K562 (cell line): Measurements from ENCODE around the gene ATP10B. TPM values are rescaled to one million over a fixed set of nuclear protein-coding genes. Genes with fewer than 3 reads are reported as not detected.

Experiments used
- ATAC-seq: fragments of 200-7000 bp; cut with Tn5 transposase; 3 replicates; pipeline ENCODE4 v1.9.1; 2020; ENCODE audit warnings: moderate library complexity
- BruUV-seq: library from RNA; stranded (reverse); fragments of 400-500 nt; replicated peaks from 2 replicates; lab custom pipeline; 2021; lab: Mats Ljungman, UMichigan
- CTCF ChIA-PET: fragments of 300-600 bp; formaldehyde crosslinking; extraction: SDS; loops from one replicate; lab custom pipeline; 2021; ENCODE audit warnings: low intra/inter-chr PET ratio; lab: Yijun Ruan, JAX
- POLR2A ChIA-PET: fragments of 300-600, 350-650 bp; sonication (Branson Sonifier 250); formaldehyde crosslinking; extraction: SDS; loops from one replicate; lab custom pipeline; 2021; ENCODE audit warnings: antibody characterized with exemption, inconsistent platforms; lab: Yijun Ruan, JAX
- DNase-seq, 4 experiments: peaks; one replicate each; pipeline versions ENCODE4 v3.0.0 to v3.0.0-alpha.2; 2011 to 2018; ENCODE audit warnings: low spot score in 3 of 4, mixed read lengths in 3 of 4; ENCODE audit errors: extremely low read depth in 1 of 4
- FAIRE-seq: peaks from 2 replicates; lab custom pipeline; 2011; peaks lifted over from hg19 to GRCh38; lab: Jason Lieb, UNC
- H2AFZ ChIP-seq: 2 replicates; pipeline ENCODE4 v1.6.0; 2011; ENCODE audit warnings: low read depth, low read length, control low read depth, inconsistent platforms
- H3K27ac ChIP-seq: fragments of 200-600 bp; 3 replicates; pipeline ENCODE4 v1.8.0; 2011; ENCODE audit warnings: low read depth, mild to moderate bottlenecking, control low read depth, inconsistent platforms, low read length, moderate library complexity, mixed read lengths; ENCODE audit errors: extremely low read depth
- H3K27me3 ChIP-seq, 2 experiments: fragments of 300-600 bp in 1 of 2; 2 replicates in 1 of 2; 3 replicates in 1 of 2; pipeline versions ENCODE4 v1.6.0 to v1.8.0; 2011; ENCODE audit warnings: inconsistent platforms in 2 of 2, low read length in 2 of 2, mild to moderate bottlenecking in 1 of 2, mixed read lengths in 1 of 2, moderate library complexity in 1 of 2; ENCODE audit not compliant: control insufficient read depth in 2 of 2, insufficient read depth in 2 of 2
- H3K36me3 ChIP-seq: fragments of 300-600 bp; 3 replicates; pipeline ENCODE4 v1.8.0; 2011; ENCODE audit warnings: mild to moderate bottlenecking, low read length, inconsistent platforms; ENCODE audit not compliant: control insufficient read depth, insufficient read depth
- H3K4me1 ChIP-seq, 2 experiments: fragments of 200-600 bp in 1 of 2; replicated peaks in 1 of 2; 2 replicates in 1 of 2; 3 replicates in 1 of 2; pipeline versions ENCODE4 v1.5.1 to v1.8.0; 2011; ENCODE audit warnings: inconsistent platforms in 2 of 2, low read length in 2 of 2, mild to moderate bottlenecking in 1 of 2, mixed read lengths in 1 of 2, moderate library complexity in 1 of 2; ENCODE audit not compliant: control insufficient read depth in 2 of 2, insufficient read depth in 2 of 2
- H3K4me2 ChIP-seq: 2 replicates; pipeline ENCODE4 v1.6.1; 2011; ENCODE audit warnings: low read length, control low read depth, inconsistent platforms, mixed read lengths; ENCODE audit not compliant: insufficient read depth
- H3K4me3 ChIP-seq: fragments of 200-600 bp; sonication (generic), shearing (Covaris generic); 2 replicates; pipeline ENCODE4 v1.5.1; 2016; ENCODE audit warnings: control low read depth, inconsistent platforms
- H3K79me2 ChIP-seq: fragments of 200-600 bp; 3 replicates; pipeline ENCODE4 v1.8.0; 2011; ENCODE audit warnings: low read length, inconsistent platforms; ENCODE audit not compliant: control insufficient read depth, insufficient read depth
- H3K9ac ChIP-seq, 2 experiments: 2 replicates each; pipeline versions ENCODE4 v1.6.0 to v1.6.1; 2011; ENCODE audit warnings: low read depth in 2 of 2, low read length in 2 of 2, control low read depth in 1 of 2, inconsistent platforms in 1 of 2, mild to moderate bottlenecking in 1 of 2, mixed read lengths in 1 of 2; ENCODE audit not compliant: insufficient read depth in 1 of 2
- H3K9me1 ChIP-seq: one replicate; pipeline ENCODE4 v1.6.0; 2011; ENCODE audit warnings: inconsistent platforms, mild to moderate bottlenecking, low read length, moderate library complexity; ENCODE audit not compliant: control insufficient read depth, insufficient read depth
- H3K9me3 ChIP-seq: replicated peaks from 2 replicates; pipeline ENCODE4 v1.5.1; 2011; ENCODE audit warnings: low read depth, low read length, inconsistent platforms; ENCODE audit not compliant: control insufficient read depth, insufficient read depth
- H4K20me1 ChIP-seq: replicated peaks from 2 replicates; pipeline ENCODE4 v1.6.1; 2011; ENCODE audit warnings: low read length, inconsistent platforms, mixed read lengths; ENCODE audit not compliant: control insufficient read depth, insufficient read depth
- CGGBP1 ChIP-seq: fragments of 250-450 bp; sonication (Bioruptor Pico); IDR thresholded peaks from 2 replicates; pipeline ENCODE4 v1.9.0; 2021; ENCODE audit warnings: mild to moderate bottlenecking
- FOXK1 ChIP-seq: sonication (generic); formaldehyde crosslinking; IDR thresholded peaks from 2 replicates; pipeline ENCODE4 v1.8.0; 2022; ENCODE audit warnings: missing genetic modification reagents, mild to moderate bottlenecking, borderline replicate concordance
- HOMEZ ChIP-seq: fragments of 250-450 bp; sonication (Bioruptor Pico); IDR thresholded peaks from 2 replicates; pipeline ENCODE4 v1.4.0; 2020; ENCODE audit warnings: mild to moderate bottlenecking, moderate library complexity
- KLF1 ChIP-seq: fragments of 450-650 bp; IDR thresholded peaks from 2 replicates; pipeline ENCODE4 v1.6.1; 2016; ENCODE audit warnings: missing genetic modification characterization, missing compliant biosample characterization
- MBD2 ChIP-seq: sonication (generic); IDR thresholded peaks from 2 replicates; pipeline ENCODE4 v1.6.1; 2016; ENCODE audit warnings: low read depth, borderline replicate concordance
- MYNN ChIP-seq, 2 experiments: sonication (generic); formaldehyde crosslinking in 1 of 2; IDR thresholded peaks; 2 replicates each; pipeline versions ENCODE4 v1.5.0 to v1.6.1; 2016 to 2020; ENCODE audit warnings: antibody characterized with exemption in 1 of 2, missing genetic modification reagents in 1 of 2
- PHB2 ChIP-seq: fragments of 450-650 bp; IDR thresholded peaks from 2 replicates; pipeline ENCODE4 v1.6.1; 2017; ENCODE audit warnings: low read depth
- SMAD3 ChIP-seq: fragments of 450-650 bp; formaldehyde crosslinking; conservative IDR thresholded peaks from 2 replicates; pipeline ENCODE4 v1.4.0; 2020; ENCODE audit warnings: mild to moderate bottlenecking
- ZNF589 ChIP-seq: fragments of 200-800 bp; sonication (Bioruptor generic); IDR thresholded peaks from 2 replicates; pipeline ENCODE4 v1.6.1; 2016; ENCODE audit warnings: low read depth, missing genetic modification characterization, missing compliant biosample characterization
- ZNF668 ChIP-seq: fragments of 250-450 bp; sonication (Bioruptor Pico); IDR thresholded peaks from 2 replicates; pipeline ENCODE4 v1.8.0; 2022; ENCODE audit warnings: mild to moderate bottlenecking, inconsistent platforms
- in situ Hi-C: fragments of 300-500 bp; cut with MboI; formaldehyde crosslinking; loops from 4 replicates; pipeline ENCODE4 v1.15.0; 2018; ENCODE audit warnings: inconsistent platforms, mixed read lengths
- intact Hi-C: fragments of 100-400 bp; cut with micrococcal nuclease; formaldehyde crosslinking; loops from 2 replicates; pipeline ENCODE4 v1.14.2; 2022
- polyA plus RNA-seq, 8 experiments: library from polyadenylated mRNA; depleted of rRNA in 4 of 8; stranded (reverse) in 5 of 8; unstranded in 3 of 8; fragments of >200 nt; fragmentation: Nextera tagmentation in 2 of 8; fragmentation: Illumina TruSeq in 1 of 8; extraction: Ambion mirVana in 2 of 8; extraction: Trizol in 1 of 8; gene quantifications; 2 replicates each; pipeline versions ENCODE4 v1.2.1 to v1.2.3, GENCODE V29; 2011 to 2014; ENCODE audit warnings: inconsistent platforms in 1 of 8, missing spikeins in 1 of 8
- total RNA-seq, 7 experiments: library from RNA; depleted of rRNA in 6 of 7; stranded (reverse); fragments of >200 nt in 6 of 7; fragmentation: Illumina TruSeq in 2 of 7; extraction: Trizol in 2 of 7; gene quantifications; 2 replicates each; pipeline versions ENCODE4 v1.2.1 to v1.2.3, GENCODE V29; 2011 to 2021; ENCODE audit warnings: low replicate concordance in 1 of 7
- TF ChIP-seq, protein P1 (sequence below): fragments of 450-650 bp; conservative IDR thresholded peaks from 2 replicates; pipeline ENCODE4 v1.6.1; 2016; ENCODE audit warnings: missing genetic modification characterization, low read depth, mild to moderate bottlenecking, missing compliant biosample characterization, moderate library complexity

ATP10B gene
- total and polyA plus RNA-seq, 9 of the 15 experiments (the other 6 are each of a cell fraction or from before 2014, with no cell fraction given): 0.04 TPM; not detected in 8

DNA sequence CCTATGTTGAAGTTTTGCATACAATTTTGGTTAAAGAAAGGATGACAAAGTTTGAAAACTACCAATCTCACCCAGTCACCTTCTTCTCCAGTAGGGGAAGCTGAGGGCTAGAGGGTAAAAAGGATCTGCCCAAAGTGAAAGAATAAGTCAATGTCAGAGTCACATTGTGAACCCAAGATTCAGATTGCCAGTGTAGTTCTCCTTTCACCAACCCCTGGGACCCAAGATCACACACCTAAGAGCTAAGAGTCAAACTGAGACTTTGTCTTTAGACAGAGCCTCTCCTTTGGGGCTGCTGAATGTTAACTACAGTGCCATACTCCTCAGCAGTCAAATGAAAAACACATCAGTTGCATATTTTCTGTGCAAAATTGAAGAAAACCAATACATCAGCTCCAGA is 210.6 kb downstream of the ATP10B start:
- POLR2A ChIA-PET: no interaction called here
- no peak overlapping the region for H3K4me2 ChIP-seq
- H4K20me1 ChIP-seq: no peaks in the 10 kb centered on the region
- BruUV-seq: no TSS peak
- in situ Hi-C loops: no loop called here
- no peaks in the 10 kb centered on the region for H3K27me3 ChIP-seq
- H3K9me3 ChIP-seq: no peaks in the 10 kb centered on the region
- DNase-seq: no peak
- H3K9ac ChIP-seq: no peak overlapping the region
- FAIRE-seq: no peak
- no peaks in the 10 kb centered on the region for H3K79me2 ChIP-seq
- intact Hi-C loops: no loop called here
- no peak overlapping the region for H2AFZ ChIP-seq
- no peaks in the 10 kb centered on the region for H3K4me1 ChIP-seq
- H3K4me3 ChIP-seq: no peak overlapping the region
- CTCF ChIA-PET: no interaction called here
- no peak for ATAC-seq
- no peaks in the 10 kb centered on the region for H3K36me3 ChIP-seq
- H3K27ac ChIP-seq: no peak overlapping the region
- H3K9me1 ChIP-seq: no peaks in the 10 kb centered on the region
- TF ChIP-seq SMAD3 (CRISPR knock-in tag) (no peak), PHB2 (no peak), CGGBP1 (CRISPR knock-in tag) (no peak), MYNN (IDR thresholded peaks at IDR 0.05) (no peak), MYNN (CRISPR knock-in tag; IDR thresholded peaks at IDR 0.05) (no peak), ZNF589 (CRISPR knock-in tag) (no peak), HOMEZ (no peak), ZNF668 (CRISPR knock-in tag) (no peak), MBD2 (no peak), KLF1 (no peak), FOXK1 (CRISPR knock-in tag) (no peak)
- TF ChIP-seq, protein P1, sequence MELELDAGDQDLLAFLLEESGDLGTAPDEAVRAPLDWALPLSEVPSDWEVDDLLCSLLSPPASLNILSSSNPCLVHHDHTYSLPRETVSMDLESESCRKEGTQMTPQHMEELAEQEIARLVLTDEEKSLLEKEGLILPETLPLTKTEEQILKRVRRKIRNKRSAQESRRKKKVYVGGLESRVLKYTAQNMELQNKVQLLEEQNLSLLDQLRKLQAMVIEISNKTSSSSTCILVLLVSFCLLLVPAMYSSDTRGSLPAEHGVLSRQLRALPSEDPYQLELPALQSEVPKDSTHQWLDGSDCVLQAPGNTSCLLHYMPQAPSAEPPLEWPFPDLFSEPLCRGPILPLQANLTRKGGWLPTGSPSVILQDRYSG (tag): no peak
